Osteocyte (in vitro differentiated cells): Measurements from ENCODE around the gene COQ5. TPM values are rescaled to one million over a fixed set of nuclear protein-coding genes. Genes with fewer than 3 reads are reported as not detected.
"Not testable (repeated sequence)": the region's sequence is repeated elsewhere in the genome, so short reads cannot be mapped to it uniquely, and the experiment has no call there.

ENCODE experiments used
- DNase-seq: peaks from one replicate; pipeline ENCODE4 v3.0.0; 2021; ENCODE audit warnings: mixed read lengths; ENCODE audit not compliant: unreplicated experiment; ENCODE audit errors: extremely low spot score
- H3K27ac Mint-ChIP-seq: one replicate; pipeline ENCODE4 v1.8.0; 2021; ENCODE audit warnings: mild to moderate bottlenecking, mixed read lengths; ENCODE audit not compliant: unreplicated experiment
- H3K27me3 Mint-ChIP-seq: one replicate; pipeline ENCODE4 v1.8.0; 2021; ENCODE audit warnings: mixed read lengths; ENCODE audit not compliant: unreplicated experiment
- H3K36me3 Mint-ChIP-seq: one replicate; pipeline ENCODE4 v1.8.0; 2021; ENCODE audit warnings: mixed read lengths; ENCODE audit not compliant: unreplicated experiment
- H3K4me1 Mint-ChIP-seq: one replicate; pipeline ENCODE4 v1.8.0; 2021; ENCODE audit warnings: mixed read lengths; ENCODE audit not compliant: unreplicated experiment
- H3K4me3 Mint-ChIP-seq: one replicate; pipeline ENCODE4 v1.8.0; 2021; ENCODE audit warnings: mild to moderate bottlenecking, moderate library complexity, mixed read lengths; ENCODE audit not compliant: unreplicated experiment
- H3K9me3 Mint-ChIP-seq: one replicate; pipeline ENCODE4 v1.8.0; 2021; ENCODE audit warnings: mixed read lengths; ENCODE audit not compliant: unreplicated experiment
- total RNA-seq: library from RNA; stranded (reverse); gene quantifications from 2 replicates; pipeline ENCODE4 v1.2.1, GENCODE V29; 2021
- TF ChIP-seq, protein P1 (sequence below): fragments of 200-600 bp; sonication (generic); IDR thresholded peaks from 2 replicates; pipeline ENCODE4 v1.5.0; 2021; ENCODE audit warnings: antibody characterized with exemption, mild to moderate bottlenecking, moderate library complexity

COQ5 gene
- total RNA-seq, 1 donor from 2014 or later = 24.0 TPM

- no peaks in the 10 kb centered on the region for H3K9me3 Mint-ChIP-seq
- H3K4me1 Mint-ChIP-seq = peaks cover 41% of the 10 kb centered on the region
- H3K27ac Mint-ChIP-seq = no peak overlapping the region
- no peaks in the 10 kb centered on the region for H3K27me3 Mint-ChIP-seq
- H3K36me3 Mint-ChIP-seq = peaks cover 7% of the 10 kb centered on the region
- peak overlapping the region; percentile 88 for H3K4me3 Mint-ChIP-seq
- TF ChIP-seq, protein P1, sequence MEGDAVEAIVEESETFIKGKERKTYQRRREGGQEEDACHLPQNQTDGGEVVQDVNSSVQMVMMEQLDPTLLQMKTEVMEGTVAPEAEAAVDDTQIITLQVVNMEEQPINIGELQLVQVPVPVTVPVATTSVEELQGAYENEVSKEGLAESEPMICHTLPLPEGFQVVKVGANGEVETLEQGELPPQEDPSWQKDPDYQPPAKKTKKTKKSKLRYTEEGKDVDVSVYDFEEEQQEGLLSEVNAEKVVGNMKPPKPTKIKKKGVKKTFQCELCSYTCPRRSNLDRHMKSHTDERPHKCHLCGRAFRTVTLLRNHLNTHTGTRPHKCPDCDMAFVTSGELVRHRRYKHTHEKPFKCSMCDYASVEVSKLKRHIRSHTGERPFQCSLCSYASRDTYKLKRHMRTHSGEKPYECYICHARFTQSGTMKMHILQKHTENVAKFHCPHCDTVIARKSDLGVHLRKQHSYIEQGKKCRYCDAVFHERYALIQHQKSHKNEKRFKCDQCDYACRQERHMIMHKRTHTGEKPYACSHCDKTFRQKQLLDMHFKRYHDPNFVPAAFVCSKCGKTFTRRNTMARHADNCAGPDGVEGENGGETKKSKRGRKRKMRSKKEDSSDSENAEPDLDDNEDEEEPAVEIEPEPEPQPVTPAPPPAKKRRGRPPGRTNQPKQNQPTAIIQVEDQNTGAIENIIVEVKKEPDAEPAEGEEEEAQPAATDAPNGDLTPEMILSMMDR = no peak
- no peak for DNase-seq
Measured at GRCh38 chr12:120536064-120536791, 7.3 kb upstream of the COQ5 start.

GRCh38 chr12:120534703-120535655, 6.0 kb upstream of the COQ5 start:
- Mint-ChIP-seq H3K9me3 (no peaks in the 10 kb centered on the region), H3K27me3 (no peaks in the 10 kb centered on the region), H3K4me3 (peak overlapping the region; percentile 88), H3K36me3 (peaks cover 7% of the 10 kb centered on the region), H3K27ac (peak overlapping the region; percentile 94), H3K4me1 (peaks cover 43% of the 10 kb centered on the region)
- TF ChIP-seq, protein P1 = no peak
- peak; percentile 85 for DNase-seq

DNA sequence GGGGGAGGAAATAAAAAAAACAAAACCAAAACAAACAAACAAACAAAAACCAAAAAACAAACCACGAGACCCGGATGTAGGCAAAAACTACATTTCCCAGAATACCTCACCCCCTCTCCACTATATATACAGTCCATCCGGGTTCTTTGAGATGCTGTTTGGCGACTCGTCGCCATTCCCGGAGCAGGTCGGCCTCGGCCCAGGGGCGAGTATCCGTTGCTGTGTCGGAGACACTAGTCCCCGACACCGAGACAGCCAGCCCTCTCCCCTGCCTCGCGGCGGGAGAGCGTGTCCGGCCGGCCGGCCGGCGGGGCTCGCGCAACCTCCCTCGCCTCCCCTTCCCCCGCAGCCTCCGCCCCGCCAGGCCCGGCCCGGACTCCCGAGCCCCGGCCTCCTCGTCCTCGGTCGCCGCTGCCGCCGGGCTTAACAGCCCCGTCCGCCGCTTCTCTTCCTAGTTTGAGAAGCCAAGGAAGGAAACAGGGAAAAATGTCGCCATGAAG, 5.3 kb upstream of the COQ5 start, which contains the start of gene RNF10:
TSS of gene RNF10 (plus strand) at position 154 of the 500 bp plus-strand sequence. CDS start 456 bp downstream, outside the sequence.
- peak; percentile 89 for DNase-seq
- H3K36me3 Mint-ChIP-seq = peaks cover 7% of the 10 kb centered on the region
- no peaks in the 10 kb centered on the region for H3K9me3 Mint-ChIP-seq
- peak within 1 kb of the TSS; percentile 94 for H3K27ac Mint-ChIP-seq
- peaks cover 50% of the 10 kb centered on the region for H3K4me1 Mint-ChIP-seq
- H3K27me3 Mint-ChIP-seq = no peaks in the 10 kb centered on the region
- TF ChIP-seq, protein P1 = no peak
- peak within 1 kb of the TSS; percentile 88 for H3K4me3 Mint-ChIP-seq

GRCh38 chr12:120532701-120533238, 3.8 kb upstream of the COQ5 start:
- no peak for DNase-seq
- Mint-ChIP-seq H3K36me3 (peaks cover 4% of the 10 kb centered on the region), H3K27ac (no peak overlapping the region), H3K4me3 (no peak overlapping the region), H3K4me1 (peaks cover 48% of the 10 kb centered on the region), H3K9me3 (no peaks in the 10 kb centered on the region), H3K27me3 (no peaks in the 10 kb centered on the region)
- TF ChIP-seq, protein P1 = no peak

- peaks cover 29% of the 10 kb centered on the region for H3K4me1 Mint-ChIP-seq
- H3K27ac Mint-ChIP-seq = peak overlapping the region; percentile 100
- not testable (repeated sequence) for H3K9me3 Mint-ChIP-seq, DNase-seq, H3K4me3 Mint-ChIP-seq, H3K27me3 Mint-ChIP-seq, H3K36me3 Mint-ChIP-seq
Measured at GRCh38 chr12:120530418-120530761, 1.4 kb upstream of the COQ5 start.
